ENCODE measurements around the gene KLHL5. TPM values are rescaled to one million over a fixed set of nuclear protein-coding genes. Genes with fewer than 3 reads are reported as not detected.

The KLHL5 gene
- polyA plus RNA-seq, 2 of the 4 experiments (the other 2 are of a cell fraction) = 62.4 to 108 TPM

GRCh38 chr4:39126256-39127095 is 64.4 kb downstream of the KLHL5 start (continued):
- no peak for TF ChIP-seq CTCF (IDR thresholded peaks at IDR 0.05)
- TF ChIP-seq, protein P1, sequence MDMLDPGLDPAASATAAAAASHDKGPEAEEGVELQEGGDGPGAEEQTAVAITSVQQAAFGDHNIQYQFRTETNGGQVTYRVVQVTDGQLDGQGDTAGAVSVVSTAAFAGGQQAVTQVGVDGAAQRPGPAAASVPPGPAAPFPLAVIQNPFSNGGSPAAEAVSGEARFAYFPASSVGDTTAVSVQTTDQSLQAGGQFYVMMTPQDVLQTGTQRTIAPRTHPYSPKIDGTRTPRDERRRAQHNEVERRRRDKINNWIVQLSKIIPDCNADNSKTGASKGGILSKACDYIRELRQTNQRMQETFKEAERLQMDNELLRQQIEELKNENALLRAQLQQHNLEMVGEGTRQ (IDR thresholded peaks at IDR 0.05) = no peak

DNA sequence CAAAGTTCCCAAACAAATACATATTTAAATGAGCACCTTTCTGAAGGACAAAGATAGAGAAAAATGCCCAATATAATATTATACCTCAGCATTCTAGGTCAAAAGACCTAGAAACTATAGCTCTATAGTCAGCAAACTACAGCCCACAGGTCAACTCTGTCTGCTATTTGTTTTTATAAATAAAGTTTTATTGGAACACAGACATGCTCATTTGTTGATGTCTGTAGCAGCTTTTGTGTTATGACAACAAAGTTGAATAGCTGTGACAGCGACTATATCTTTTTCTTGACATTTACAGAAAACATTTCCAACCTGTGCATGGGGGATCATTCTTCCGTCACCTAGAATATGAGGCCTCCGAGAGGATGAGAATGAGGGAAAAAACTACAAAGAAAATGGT is 71.6 kb downstream of the KLHL5 start:
- Histone ChIP-seq H3K4me1 (peaks cover 3% of the 10 kb centered on the region; the same call in 1 of the 3 replicates), H3K9me3 (no peaks in the 10 kb centered on the region), H3K27ac (no peak overlapping the region), H3K4me2 (no peak overlapping the region), H3K4me3 (no peak overlapping the region)
- FAIRE-seq (no peak), ATAC-seq (no peak), DNase-seq (ENCODE audit: low read depth in 1 of 2, low spot score in 1 of 2) (no peak)
- ChIA-PET CTCF (interaction anchor here (0.9 to 2.7 kb wide), 4 partner anchors 227 to 277 kb away, joined by 3 to 29 read pairs (median 6); no protein-coding TSS in a partner anchor), POLR2A (no interaction called here)
- WGBS (ENCODE audit: missing lambda C conversion rate) = 93% methylated on average over 3 of the region's 3 CpGs
- TF ChIP-seq, protein P2, sequence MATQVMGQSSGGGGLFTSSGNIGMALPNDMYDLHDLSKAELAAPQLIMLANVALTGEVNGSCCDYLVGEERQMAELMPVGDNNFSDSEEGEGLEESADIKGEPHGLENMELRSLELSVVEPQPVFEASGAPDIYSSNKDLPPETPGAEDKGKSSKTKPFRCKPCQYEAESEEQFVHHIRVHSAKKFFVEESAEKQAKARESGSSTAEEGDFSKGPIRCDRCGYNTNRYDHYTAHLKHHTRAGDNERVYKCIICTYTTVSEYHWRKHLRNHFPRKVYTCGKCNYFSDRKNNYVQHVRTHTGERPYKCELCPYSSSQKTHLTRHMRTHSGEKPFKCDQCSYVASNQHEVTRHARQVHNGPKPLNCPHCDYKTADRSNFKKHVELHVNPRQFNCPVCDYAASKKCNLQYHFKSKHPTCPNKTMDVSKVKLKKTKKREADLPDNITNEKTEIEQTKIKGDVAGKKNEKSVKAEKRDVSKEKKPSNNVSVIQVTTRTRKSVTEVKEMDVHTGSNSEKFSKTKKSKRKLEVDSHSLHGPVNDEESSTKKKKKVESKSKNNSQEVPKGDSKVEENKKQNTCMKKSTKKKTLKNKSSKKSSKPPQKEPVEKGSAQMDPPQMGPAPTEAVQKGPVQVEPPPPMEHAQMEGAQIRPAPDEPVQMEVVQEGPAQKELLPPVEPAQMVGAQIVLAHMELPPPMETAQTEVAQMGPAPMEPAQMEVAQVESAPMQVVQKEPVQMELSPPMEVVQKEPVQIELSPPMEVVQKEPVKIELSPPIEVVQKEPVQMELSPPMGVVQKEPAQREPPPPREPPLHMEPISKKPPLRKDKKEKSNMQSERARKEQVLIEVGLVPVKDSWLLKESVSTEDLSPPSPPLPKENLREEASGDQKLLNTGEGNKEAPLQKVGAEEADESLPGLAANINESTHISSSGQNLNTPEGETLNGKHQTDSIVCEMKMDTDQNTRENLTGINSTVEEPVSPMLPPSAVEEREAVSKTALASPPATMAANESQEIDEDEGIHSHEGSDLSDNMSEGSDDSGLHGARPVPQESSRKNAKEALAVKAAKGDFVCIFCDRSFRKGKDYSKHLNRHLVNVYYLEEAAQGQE (IDR thresholded peaks at IDR 0.05) = no peak
- no peak for TF ChIP-seq CBX2 (IDR thresholded peaks at IDR 0.05; ENCODE audit: borderline replicate concordance, low read depth)
- no peak for TF ChIP-seq HDAC2 (IDR thresholded peaks at IDR 0.05)
- no peak for TF ChIP-seq CHD2 (IDR thresholded peaks at IDR 0.05; ENCODE audit: low read length, partially characterized antibody)
- no peak for TF ChIP-seq EP300 (IDR thresholded peaks at IDR 0.05)
- no peak for TF ChIP-seq RAD21 (conservative IDR thresholded peaks at IDR 0.05 in 1 of 2, IDR thresholded peaks at IDR 0.05 in 1 of 2)
- TF ChIP-seq POLR2A (IDR thresholded peaks at IDR 0.05; ENCODE audit: low read length) = no peak
- TF ChIP-seq HOXA7 (CRISPR knock-in tag; IDR thresholded peaks at IDR 0.05) = no peak
- TF ChIP-seq RARB (CRISPR knock-in tag; IDR thresholded peaks at IDR 0.05) = no peak
- no peak for TF ChIP-seq ESRRA (IDR thresholded peaks at IDR 0.05; ENCODE audit: borderline replicate concordance, low read length)
- no peak for TF ChIP-seq TP53 (CRISPR knock-in tag; IDR thresholded peaks at IDR 0.05)
- TF ChIP-seq TFCP2L1 (CRISPR knock-in tag; IDR thresholded peaks at IDR 0.05) = no peak
- TF ChIP-seq, protein P3, sequence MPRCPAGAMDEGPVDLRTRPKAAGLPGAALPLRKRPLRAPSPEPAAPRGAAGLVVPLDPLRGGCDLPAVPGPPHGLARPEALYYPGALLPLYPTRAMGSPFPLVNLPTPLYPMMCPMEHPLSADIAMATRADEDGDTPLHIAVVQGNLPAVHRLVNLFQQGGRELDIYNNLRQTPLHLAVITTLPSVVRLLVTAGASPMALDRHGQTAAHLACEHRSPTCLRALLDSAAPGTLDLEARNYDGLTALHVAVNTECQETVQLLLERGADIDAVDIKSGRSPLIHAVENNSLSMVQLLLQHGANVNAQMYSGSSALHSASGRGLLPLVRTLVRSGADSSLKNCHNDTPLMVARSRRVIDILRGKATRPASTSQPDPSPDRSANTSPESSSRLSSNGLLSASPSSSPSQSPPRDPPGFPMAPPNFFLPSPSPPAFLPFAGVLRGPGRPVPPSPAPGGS (IDR thresholded peaks at IDR 0.05) = no peak
- TF ChIP-seq ZFP36 (IDR thresholded peaks at IDR 0.05; ENCODE audit: borderline replicate concordance, partially characterized antibody) = no peak
- no peak for TF ChIP-seq CTCF (IDR thresholded peaks at IDR 0.05)
- TF ChIP-seq NFE2L2 (conservative IDR thresholded peaks at IDR 0.05; ENCODE audit: low read length) = no peak
- no peak for TF ChIP-seq GATA3 (IDR thresholded peaks at IDR 0.05; ENCODE audit: borderline replicate concordance)
- TF ChIP-seq POLR2AphosphoS2 (conservative IDR thresholded peaks at IDR 0.05; ENCODE audit: low read length) = no peak
- TF ChIP-seq HOXB13 (CRISPR knock-in tag; IDR thresholded peaks at IDR 0.05; ENCODE audit: low read depth) = no peak

Measured in A549 (cell line).